B cell (primary cell): ENCODE measurements around the gene RAB17.

Source experiments
- EZH2 ChIP-seq: IDR thresholded peaks from 2 replicates; pipeline ENCODE4 v1.6.1; 2012; ENCODE audit warnings: borderline replicate concordance, low read depth, mild to moderate bottlenecking, moderate library complexity, low read length; ENCODE audit not compliant: insufficient read depth, poor library complexity, severe bottlenecking
- TF ChIP-seq, protein P1 (sequence below): fragments of 200-600 bp; IDR thresholded peaks from one replicate; pipeline ENCODE4 v1.8.0; 2022; ENCODE audit warnings: antibody characterized with exemption, mild to moderate bottlenecking

DNA sequence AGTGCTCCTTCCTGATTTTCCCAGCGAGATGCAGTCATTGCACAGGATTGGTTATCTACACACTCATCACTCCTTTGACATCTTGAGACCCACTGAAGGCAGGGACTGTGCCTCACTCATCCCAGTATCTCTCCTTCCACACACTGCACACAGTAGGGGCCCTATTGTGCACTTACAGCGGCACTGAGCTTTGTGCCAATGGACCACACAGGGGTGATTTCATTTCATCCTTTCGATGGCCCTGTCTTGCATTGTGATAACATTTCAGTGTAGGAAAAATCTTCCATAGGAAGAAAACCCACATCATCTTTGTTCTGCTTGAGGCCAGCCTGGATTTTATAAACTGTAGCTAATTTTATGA is 25.8 kb upstream of the RAB17 start:
- TF ChIP-seq, protein P1, sequence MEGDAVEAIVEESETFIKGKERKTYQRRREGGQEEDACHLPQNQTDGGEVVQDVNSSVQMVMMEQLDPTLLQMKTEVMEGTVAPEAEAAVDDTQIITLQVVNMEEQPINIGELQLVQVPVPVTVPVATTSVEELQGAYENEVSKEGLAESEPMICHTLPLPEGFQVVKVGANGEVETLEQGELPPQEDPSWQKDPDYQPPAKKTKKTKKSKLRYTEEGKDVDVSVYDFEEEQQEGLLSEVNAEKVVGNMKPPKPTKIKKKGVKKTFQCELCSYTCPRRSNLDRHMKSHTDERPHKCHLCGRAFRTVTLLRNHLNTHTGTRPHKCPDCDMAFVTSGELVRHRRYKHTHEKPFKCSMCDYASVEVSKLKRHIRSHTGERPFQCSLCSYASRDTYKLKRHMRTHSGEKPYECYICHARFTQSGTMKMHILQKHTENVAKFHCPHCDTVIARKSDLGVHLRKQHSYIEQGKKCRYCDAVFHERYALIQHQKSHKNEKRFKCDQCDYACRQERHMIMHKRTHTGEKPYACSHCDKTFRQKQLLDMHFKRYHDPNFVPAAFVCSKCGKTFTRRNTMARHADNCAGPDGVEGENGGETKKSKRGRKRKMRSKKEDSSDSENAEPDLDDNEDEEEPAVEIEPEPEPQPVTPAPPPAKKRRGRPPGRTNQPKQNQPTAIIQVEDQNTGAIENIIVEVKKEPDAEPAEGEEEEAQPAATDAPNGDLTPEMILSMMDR = no peak
- TF ChIP-seq EZH2 = no peak
